A673 (cell line): ENCODE data around the gene JAKMIP1. TPM values are rescaled to one million over a fixed set of nuclear protein-coding genes. Genes with fewer than 3 reads are reported as not detected.

Source experiments
- BruUV-seq: library from RNA; stranded (reverse); fragments of 400-500 nt; replicated peaks from 2 replicates; lab custom pipeline; 2021; lab: Mats Ljungman, UMichigan
- CTCF ChIA-PET: fragments of 300-600 bp; sonication (Branson Sonifier 250); formaldehyde crosslinking; loops from one replicate; lab custom pipeline; 2022; ENCODE audit warnings: antibody characterized with exemption; lab: Charles Lee
- POLR2A ChIA-PET: fragments of 300-600 bp; sonication (Branson Sonifier 250); formaldehyde crosslinking; loops from one replicate; lab custom pipeline; 2022; ENCODE audit warnings: antibody characterized with exemption; ENCODE audit not compliant: low non-redundant PET; lab: Charles Lee
- DNase-seq: peaks from one replicate; pipeline ENCODE4 v3.0.0-alpha.2; 2015; ENCODE audit warnings: low spot score
- H3K27ac ChIP-seq: fragments of 200-600 bp; sonication (generic); 2 replicates; pipeline ENCODE4 v1.5.1; 2016; ENCODE audit warnings: mixed run types, low read depth, mild to moderate bottlenecking, mixed read lengths, antibody characterized with exemption, low read length; ENCODE audit not compliant: poor library complexity, severe bottlenecking
- H3K27me3 ChIP-seq: fragments of 200-600 bp; sonication (generic); replicated peaks from 2 replicates; pipeline ENCODE4 v1.6.1; 2017; ENCODE audit warnings: mixed run types, low read depth, mild to moderate bottlenecking, mixed read lengths, antibody characterized with exemption, low read length; ENCODE audit not compliant: insufficient read depth, poor library complexity
- H3K36me3 ChIP-seq: fragments of 200-600 bp; sonication (generic); 2 replicates; pipeline ENCODE4 v1.6.1; 2016; ENCODE audit warnings: mixed run types, mild to moderate bottlenecking, mixed read lengths, antibody characterized with exemption, low read length; ENCODE audit not compliant: insufficient read depth, poor library complexity, severe bottlenecking
- H3K4me1 ChIP-seq: fragments of 200-600 bp; sonication (generic); 2 replicates; pipeline ENCODE4 v1.6.1; 2017; ENCODE audit warnings: mixed run types, mild to moderate bottlenecking, mixed read lengths, antibody characterized with exemption, low read length; ENCODE audit not compliant: insufficient read depth, poor library complexity, severe bottlenecking
- H3K4me3 ChIP-seq: fragments of 200-600 bp; sonication (generic); 2 replicates; pipeline ENCODE4 v1.5.1; 2016; ENCODE audit warnings: low read depth, mixed run types, mild to moderate bottlenecking, mixed read lengths, low read length; ENCODE audit not compliant: poor library complexity, severe bottlenecking
- H3K9me3 ChIP-seq: fragments of 200-600 bp; sonication (generic); 2 replicates; pipeline ENCODE4 v1.6.1; 2016; ENCODE audit warnings: mixed run types, low read depth, mild to moderate bottlenecking, mixed read lengths, antibody characterized with exemption, low read length; ENCODE audit not compliant: poor library complexity, severe bottlenecking
- CTCF ChIP-seq: fragments of 300-800, 200-600 bp; sonication (generic); conservative IDR thresholded peaks from 2 replicates; pipeline ENCODE4 v1.5.1; 2017; ENCODE audit warnings: low read depth, mild to moderate bottlenecking, antibody characterized with exemption, low read length, moderate library complexity, mixed read lengths
- EZH2 ChIP-seq: fragments of 200-600 bp; sonication (generic); IDR thresholded peaks from 2 replicates; pipeline ENCODE4 v1.6.1; 2017; ENCODE audit warnings: borderline replicate concordance, low read depth, mild to moderate bottlenecking, mixed read lengths, antibody characterized with exemption, low read length; ENCODE audit not compliant: poor library complexity, severe bottlenecking
- intact Hi-C: fragments of 100-400 bp; cut with micrococcal nuclease; formaldehyde crosslinking; loops from one replicate; pipeline ENCODE4 v1.10.0; 2022; ENCODE audit not compliant: unreplicated experiment
- total RNA-seq: library from RNA; stranded (reverse); gene quantifications from 2 replicates; pipeline ENCODE4 v1.2.3, GENCODE V29; 2021

Gene JAKMIP1
- total RNA-seq, 1 experiment from 2014 or later: not detected

- no peaks in the 10 kb centered on the region for H3K4me1 ChIP-seq
- intact Hi-C loops: no loop called here
- peaks cover 8% of the 10 kb centered on the region for H3K27me3 ChIP-seq
- ChIA-PET CTCF (no interaction called here), POLR2A (no interaction called here)
- BruUV-seq: no TSS peak
- no peak for DNase-seq
- TF ChIP-seq CTCF (no peak), EZH2 (no peak)
- H3K4me3 ChIP-seq: no peak overlapping the region
- H3K9me3 ChIP-seq: no peaks in the 10 kb centered on the region
- H3K36me3 ChIP-seq: no peaks in the 10 kb centered on the region
- no peak overlapping the region for H3K27ac ChIP-seq
Measured at GRCh38 chr4:6032249-6033244, 167.8 kb downstream of the JAKMIP1 start.

GRCh38 chr4:6031846-6032245, 168.5 kb downstream of the JAKMIP1 start:
- no TSS peak for BruUV-seq
- Histone ChIP-seq H3K4me3 (no peak overlapping the region), H3K36me3 (no peaks in the 10 kb centered on the region), H3K27ac (no peak overlapping the region), H3K27me3 (peaks cover 8% of the 10 kb centered on the region), H3K9me3 (no peaks in the 10 kb centered on the region), H3K4me1 (no peaks in the 10 kb centered on the region)
- ChIA-PET POLR2A (no interaction called here), CTCF (no interaction called here)
- intact Hi-C loops: no loop called here
- TF ChIP-seq EZH2: no peak
- no peak for TF ChIP-seq CTCF
- DNase-seq: no peak

- no peak overlapping the region for H3K27ac ChIP-seq
- ChIA-PET CTCF (no interaction called here), POLR2A (no interaction called here)
- TF ChIP-seq CTCF (no peak), EZH2 (no peak)
- H3K4me3 ChIP-seq: no peak overlapping the region
- H3K9me3 ChIP-seq: no peaks in the 10 kb centered on the region
- peaks cover 4% of the 10 kb centered on the region for H3K27me3 ChIP-seq
- DNase-seq: no peak
- H3K36me3 ChIP-seq: no peaks in the 10 kb centered on the region
- no TSS peak for BruUV-seq
- intact Hi-C loops: no loop called here
- H3K4me1 ChIP-seq: no peaks in the 10 kb centered on the region
Measured at GRCh38 chr4:6030679-6031078, 169.7 kb downstream of the JAKMIP1 start.
